BE2C (cell line): Measurements from ENCODE around the gene PODNL1. TPM values are rescaled to one million over a fixed set of nuclear protein-coding genes. Genes with fewer than 3 reads are reported as not detected.

ENCODE experiments used
- DNase-seq: peaks from one replicate; pipeline ENCODE4 v3.0.0-alpha.2; 2020
- H3K27me3 ChIP-seq: fragments of 250-450 bp; sonication (Bioruptor Pico); 2 replicates; pipeline ENCODE4 v1.5.1; 2020; ENCODE audit warnings: mild to moderate bottlenecking
- H3K36me3 ChIP-seq: fragments of 250-450 bp; sonication (Bioruptor Pico); 2 replicates; pipeline ENCODE4 v1.5.1; 2020; ENCODE audit warnings: mild to moderate bottlenecking
- H3K4me1 ChIP-seq: fragments of 250-450 bp; sonication (Bioruptor Pico); 2 replicates; pipeline ENCODE4 v1.5.1; 2020
- H3K4me3 ChIP-seq: 2 replicates; pipeline ENCODE4 v1.5.1; 2011; ENCODE audit warnings: low read depth, low read length
- H3K9me3 ChIP-seq: fragments of 250-450 bp; sonication (Bioruptor Pico); 2 replicates; pipeline ENCODE4 v1.5.1; 2020
- polyA plus RNA-seq: library from polyadenylated mRNA; unstranded; fragments of >200 nt; gene quantifications from one replicate; pipeline ENCODE4 v1.2.1, GENCODE V29; 2012; ENCODE audit warnings: low read depth, missing spikeins; ENCODE audit not compliant: insufficient read length, insufficient read depth
- TF ChIP-seq, protein P1 (sequence below): IDR thresholded peaks from 2 replicates; pipeline ENCODE4 v1.5.1; 2012; ENCODE audit warnings: mild to moderate bottlenecking, low read depth, low read length

Gene PODNL1, protein sequence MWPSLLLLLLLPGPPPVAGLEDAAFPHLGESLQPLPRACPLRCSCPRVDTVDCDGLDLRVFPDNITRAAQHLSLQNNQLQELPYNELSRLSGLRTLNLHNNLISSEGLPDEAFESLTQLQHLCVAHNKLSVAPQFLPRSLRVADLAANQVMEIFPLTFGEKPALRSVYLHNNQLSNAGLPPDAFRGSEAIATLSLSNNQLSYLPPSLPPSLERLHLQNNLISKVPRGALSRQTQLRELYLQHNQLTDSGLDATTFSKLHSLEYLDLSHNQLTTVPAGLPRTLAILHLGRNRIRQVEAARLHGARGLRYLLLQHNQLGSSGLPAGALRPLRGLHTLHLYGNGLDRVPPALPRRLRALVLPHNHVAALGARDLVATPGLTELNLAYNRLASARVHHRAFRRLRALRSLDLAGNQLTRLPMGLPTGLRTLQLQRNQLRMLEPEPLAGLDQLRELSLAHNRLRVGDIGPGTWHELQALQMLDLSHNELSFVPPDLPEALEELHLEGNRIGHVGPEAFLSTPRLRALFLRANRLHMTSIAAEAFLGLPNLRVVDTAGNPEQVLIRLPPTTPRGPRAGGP
- polyA plus RNA-seq = 1.9 TPM

DNA sequence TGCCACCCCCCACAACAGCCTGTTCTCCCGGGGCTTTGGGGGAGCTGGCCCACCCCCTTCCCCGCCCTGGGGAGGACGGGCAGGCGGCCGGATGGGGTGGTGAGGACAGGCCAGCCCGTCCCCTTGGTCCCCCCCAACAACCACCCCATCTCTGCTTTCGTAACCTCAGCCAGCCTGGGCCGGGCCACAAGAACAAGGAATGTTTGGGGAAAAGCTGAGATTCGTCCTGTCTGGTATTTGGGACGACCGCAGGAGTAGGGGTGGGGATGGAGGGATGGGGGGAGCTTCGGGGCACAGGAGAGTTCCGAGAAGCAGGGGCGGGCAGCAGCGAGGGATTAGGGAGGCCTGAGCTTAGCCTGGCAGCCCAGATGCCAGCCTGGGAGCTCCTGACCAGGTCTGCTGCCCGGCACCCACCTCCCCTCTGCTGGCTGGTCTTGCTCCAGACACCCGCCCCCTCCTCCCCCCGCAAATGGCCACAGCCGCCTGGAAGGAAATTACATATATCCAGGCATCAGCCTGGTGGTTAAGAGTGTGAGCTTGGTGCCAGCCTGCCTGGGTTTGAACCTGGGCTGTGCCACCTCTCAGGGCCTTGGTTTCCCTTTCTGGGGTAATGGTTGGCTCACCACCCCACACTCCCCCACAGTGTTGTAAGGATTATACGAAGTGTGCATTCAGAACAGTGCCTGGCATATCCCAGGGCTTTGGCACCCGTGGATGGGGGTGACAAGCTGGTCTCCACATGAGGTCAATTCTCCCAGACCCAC, at the start of gene PODNL1:
Gene PODNL1, minus strand, starts transcription at position 117 of the 764 bp plus-strand sequence. CDS start 236 bp downstream, outside the sequence.
- DNase-seq = no peak
- Histone ChIP-seq H3K27me3 (no peaks in the 10 kb centered on the region), H3K4me1 (peaks cover 3% of the 10 kb centered on the region; the same call in 1 of the 2 replicates), H3K36me3 (no peaks in the 10 kb centered on the region), H3K4me3 (no peak within 1 kb of the TSS), H3K9me3 (no peaks in the 10 kb centered on the region)
- TF ChIP-seq, protein P1, sequence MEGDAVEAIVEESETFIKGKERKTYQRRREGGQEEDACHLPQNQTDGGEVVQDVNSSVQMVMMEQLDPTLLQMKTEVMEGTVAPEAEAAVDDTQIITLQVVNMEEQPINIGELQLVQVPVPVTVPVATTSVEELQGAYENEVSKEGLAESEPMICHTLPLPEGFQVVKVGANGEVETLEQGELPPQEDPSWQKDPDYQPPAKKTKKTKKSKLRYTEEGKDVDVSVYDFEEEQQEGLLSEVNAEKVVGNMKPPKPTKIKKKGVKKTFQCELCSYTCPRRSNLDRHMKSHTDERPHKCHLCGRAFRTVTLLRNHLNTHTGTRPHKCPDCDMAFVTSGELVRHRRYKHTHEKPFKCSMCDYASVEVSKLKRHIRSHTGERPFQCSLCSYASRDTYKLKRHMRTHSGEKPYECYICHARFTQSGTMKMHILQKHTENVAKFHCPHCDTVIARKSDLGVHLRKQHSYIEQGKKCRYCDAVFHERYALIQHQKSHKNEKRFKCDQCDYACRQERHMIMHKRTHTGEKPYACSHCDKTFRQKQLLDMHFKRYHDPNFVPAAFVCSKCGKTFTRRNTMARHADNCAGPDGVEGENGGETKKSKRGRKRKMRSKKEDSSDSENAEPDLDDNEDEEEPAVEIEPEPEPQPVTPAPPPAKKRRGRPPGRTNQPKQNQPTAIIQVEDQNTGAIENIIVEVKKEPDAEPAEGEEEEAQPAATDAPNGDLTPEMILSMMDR = no peak

DNA sequence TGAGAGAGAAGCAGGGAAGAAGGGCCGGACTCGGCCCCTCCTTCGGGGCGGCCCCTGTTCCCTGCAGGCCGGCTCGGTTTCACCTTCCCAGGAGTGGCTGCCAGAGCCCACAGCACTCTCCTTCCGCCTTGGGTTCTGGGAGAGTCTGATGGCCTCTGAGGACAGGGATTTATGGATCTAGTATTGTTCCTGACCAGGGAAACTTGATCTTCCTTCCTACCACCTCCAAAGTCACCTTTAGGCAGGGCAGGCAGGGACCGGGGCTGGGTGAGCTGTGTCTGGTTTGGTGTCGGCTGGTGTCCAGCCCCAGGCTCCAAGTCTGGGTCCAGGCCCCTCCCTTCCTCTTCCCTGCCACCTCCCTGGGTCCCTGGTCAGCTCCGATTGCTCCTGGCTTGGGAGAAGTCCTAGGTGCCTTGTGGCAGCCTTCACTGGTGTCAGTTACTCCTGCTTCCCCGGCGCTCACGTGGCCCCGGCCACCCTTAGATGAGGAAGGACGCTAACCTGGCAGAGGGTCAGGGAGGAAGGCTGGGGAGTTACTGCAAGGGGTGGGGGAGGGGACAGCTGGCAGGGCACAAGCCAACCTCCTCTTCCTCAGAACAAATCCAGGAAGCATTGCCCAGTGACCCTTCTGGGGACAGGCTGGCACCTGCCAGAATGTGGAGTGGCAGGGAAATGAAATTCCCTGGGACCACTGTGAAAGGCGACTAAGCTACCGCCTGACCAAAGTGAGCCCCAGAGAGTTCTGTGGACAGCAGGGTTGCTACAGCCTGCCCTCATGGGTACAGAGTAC, 49.1 kb upstream of the PODNL1 start:
- no peaks in the 10 kb centered on the region for H3K27me3 ChIP-seq
- TF ChIP-seq, protein P1 = no peak
- no peaks in the 10 kb centered on the region for H3K9me3 ChIP-seq
- H3K4me1 ChIP-seq = peaks cover 22% of the 10 kb centered on the region
- H3K4me3 ChIP-seq = no peak overlapping the region
- no peak for DNase-seq
- H3K36me3 ChIP-seq = peaks cover 5% of the 10 kb centered on the region; the same call in 1 of the 2 replicates

DNA sequence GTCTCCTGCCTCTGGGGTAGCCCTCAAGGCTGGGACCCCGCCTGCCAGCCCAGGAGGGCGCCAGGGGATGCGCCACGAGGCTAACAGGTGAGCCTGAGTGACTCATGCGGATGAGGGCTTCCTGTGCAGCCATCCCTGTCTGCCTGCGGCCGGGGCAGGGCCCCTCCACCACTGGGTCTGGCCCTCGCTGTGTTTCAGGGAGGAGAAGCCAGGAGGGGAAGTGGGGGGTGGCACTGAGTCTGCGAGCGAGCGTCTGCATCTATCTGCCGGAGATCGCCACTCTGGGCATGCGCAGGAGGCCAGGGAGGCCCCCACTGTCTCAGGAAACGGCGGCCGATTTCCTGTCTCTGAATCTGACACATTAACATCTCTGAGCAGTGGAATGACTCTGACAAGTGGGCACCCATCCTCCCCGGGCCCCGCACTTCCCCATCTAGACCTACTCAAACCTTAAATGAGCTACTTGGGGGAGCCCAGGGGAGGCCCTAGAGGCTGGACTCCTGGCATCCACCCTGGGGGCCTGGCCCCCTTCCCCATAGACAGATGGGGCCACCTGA, 48.2 kb upstream of the PODNL1 start:
- Histone ChIP-seq H3K4me3 (no peak overlapping the region; the same call in 1 of the 2 replicates), H3K9me3 (no peaks in the 10 kb centered on the region), H3K36me3 (no peaks in the 10 kb centered on the region; the same call in 1 of the 2 replicates), H3K4me1 (peaks cover 25% of the 10 kb centered on the region), H3K27me3 (no peaks in the 10 kb centered on the region)
- peak; percentile 92 for DNase-seq
- TF ChIP-seq, protein P1 = no peak

DNA sequence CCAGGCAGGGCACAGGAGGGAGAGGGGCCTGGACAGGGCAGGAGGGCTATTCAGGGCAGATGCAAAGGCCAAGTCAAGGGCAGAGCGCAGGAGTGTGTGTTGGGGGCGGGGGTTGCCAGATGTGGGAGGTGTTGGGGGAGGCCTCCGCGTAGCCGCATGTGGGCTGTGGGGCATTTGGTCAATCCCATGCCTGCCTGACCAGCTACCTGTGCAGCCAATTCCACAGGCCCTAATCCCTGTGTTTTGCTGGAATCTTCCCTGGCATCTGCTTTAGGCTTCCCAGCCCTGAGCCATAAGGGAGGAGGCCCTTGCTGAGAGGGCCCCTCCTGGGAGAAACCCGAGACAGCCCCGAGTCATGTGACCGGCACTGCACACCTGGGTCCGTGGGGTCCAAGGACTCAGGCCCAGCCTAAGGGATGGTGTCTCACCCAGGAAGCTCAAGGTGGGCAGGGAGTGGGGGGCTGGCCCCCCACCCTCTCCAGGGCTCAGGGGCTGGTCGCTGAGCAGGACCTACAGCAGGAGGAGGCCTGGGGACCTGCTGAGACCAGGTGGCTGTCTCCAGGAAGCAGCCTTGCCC, 47.6 kb upstream of the PODNL1 start:
- no peaks in the 10 kb centered on the region; the same call in 1 of the 2 replicates for H3K36me3 ChIP-seq
- H3K4me3 ChIP-seq = no peak overlapping the region; the same call in 1 of the 2 replicates
- no peaks in the 10 kb centered on the region for H3K27me3 ChIP-seq
- TF ChIP-seq, protein P1 = no peak
- peaks cover 31% of the 10 kb centered on the region for H3K4me1 ChIP-seq
- H3K9me3 ChIP-seq = no peaks in the 10 kb centered on the region
- no peak for DNase-seq

DNA sequence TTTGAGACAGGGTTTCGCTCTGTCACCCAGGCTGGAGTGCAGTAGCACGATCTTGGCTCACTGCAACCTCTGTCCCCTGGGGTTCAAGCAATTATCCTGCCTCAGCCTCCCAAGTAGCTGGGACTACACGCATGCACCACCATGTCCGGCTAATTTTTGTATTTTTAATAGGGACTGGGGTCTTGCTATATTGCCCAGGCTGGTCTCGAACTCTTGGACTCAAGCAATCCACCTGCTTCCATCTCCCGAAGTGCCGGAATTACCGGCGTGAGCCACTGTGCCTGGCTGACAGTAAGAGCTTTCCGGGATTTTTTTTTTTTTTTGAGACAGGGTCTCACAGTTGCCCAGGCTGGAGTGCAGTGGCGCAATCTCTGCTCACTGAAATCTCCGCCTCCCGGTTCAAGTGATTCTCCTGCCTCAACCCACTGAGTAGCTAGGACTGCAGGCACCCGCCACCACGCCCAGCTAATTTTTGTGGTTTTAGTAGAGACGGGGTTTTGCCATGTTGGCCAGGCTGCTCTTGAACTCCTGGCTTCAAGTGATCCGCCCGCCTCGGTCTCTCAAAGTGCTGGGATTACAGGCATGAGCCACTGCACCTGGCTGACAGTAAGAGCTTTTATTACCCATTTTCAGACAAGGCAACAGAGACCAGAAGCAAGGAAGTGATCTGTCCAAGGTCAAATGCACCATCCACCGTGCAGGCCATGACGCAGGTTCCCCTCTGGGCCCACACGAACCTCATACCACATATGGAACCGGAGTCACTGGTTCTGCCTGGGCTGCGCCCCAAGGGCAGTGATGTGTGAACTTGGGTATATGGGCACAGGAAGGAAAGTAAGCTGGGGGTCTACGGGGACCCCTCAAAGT, 46.9 kb upstream of the PODNL1 start:
- DNase-seq = no peak
- Histone ChIP-seq H3K27me3 (no peaks in the 10 kb centered on the region), H3K36me3 (no peaks in the 10 kb centered on the region; the same call in 1 of the 2 replicates), H3K4me3 (no peak overlapping the region), H3K4me1 (peaks cover 37% of the 10 kb centered on the region), H3K9me3 (no peaks in the 10 kb centered on the region)
- TF ChIP-seq, protein P1 = no peak
